ENCODE measurements around the gene XPO4. TPM values are rescaled to one million over a fixed set of nuclear protein-coding genes. Genes with fewer than 3 reads are reported as not detected.
A peak's percentile ranks its signal among the peaks of the same experiment; 100 is the strongest.

The XPO4 gene
- total RNA-seq, 4 donors from 2014 or later, result 17.1 to 24.9 (median 18.6) TPM

DNA sequence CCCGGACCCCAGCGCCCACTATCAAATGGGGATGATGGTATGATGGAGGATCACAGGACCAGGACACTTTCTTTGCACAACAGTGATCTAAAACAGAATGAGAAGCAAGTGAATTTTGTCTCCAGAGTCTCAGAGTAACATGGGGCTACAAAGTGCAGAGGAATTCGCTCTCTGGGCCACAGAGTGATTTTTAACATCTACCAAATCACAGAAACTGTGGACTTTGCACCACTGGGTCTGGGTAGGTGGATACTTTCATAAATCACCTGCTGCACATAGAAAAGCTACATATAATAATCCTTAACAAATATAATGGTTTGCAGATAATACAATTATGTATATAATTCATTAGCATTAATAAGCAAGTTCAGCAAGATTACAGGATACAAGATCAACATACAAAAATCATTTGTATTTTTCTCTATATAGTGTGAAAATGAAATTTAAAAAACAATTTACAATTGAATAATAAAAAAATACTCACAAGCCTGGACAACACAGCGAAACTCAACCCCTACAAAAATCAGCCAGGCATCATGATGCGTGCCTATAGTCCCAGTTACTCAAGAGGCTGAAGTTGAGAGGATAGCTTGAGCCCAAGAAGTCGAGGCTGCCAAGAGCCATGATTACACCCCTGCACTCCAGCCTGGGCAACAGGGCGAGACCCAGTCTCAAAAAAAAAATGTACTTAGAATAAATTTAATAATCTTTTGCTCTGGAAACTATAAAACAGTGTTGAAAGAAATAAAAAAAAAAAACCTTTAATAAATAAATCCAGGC lies 68.5 kb downstream of the XPO4 start:
- Histone ChIP-seq H3K9me3 (no peaks in the 10 kb centered on the region), H3K27me3 (no peaks in the 10 kb centered on the region), H3K4me1 (peaks cover 0 to 30% (median 4%) of the 10 kb centered on the region in 3 donors), H3K36me3 (peaks cover 0 to 55% of the 10 kb centered on the region in 2 donors), H3K4me3 (no peak overlapping the region), H3K27ac (no peak overlapping the region)
- no peak for TF ChIP-seq POLR2A (IDR thresholded peaks at IDR 0.05)
- no peak for TF ChIP-seq POLR2AphosphoS5 (IDR thresholded peaks at IDR 0.05)
- TF ChIP-seq, protein P1, sequence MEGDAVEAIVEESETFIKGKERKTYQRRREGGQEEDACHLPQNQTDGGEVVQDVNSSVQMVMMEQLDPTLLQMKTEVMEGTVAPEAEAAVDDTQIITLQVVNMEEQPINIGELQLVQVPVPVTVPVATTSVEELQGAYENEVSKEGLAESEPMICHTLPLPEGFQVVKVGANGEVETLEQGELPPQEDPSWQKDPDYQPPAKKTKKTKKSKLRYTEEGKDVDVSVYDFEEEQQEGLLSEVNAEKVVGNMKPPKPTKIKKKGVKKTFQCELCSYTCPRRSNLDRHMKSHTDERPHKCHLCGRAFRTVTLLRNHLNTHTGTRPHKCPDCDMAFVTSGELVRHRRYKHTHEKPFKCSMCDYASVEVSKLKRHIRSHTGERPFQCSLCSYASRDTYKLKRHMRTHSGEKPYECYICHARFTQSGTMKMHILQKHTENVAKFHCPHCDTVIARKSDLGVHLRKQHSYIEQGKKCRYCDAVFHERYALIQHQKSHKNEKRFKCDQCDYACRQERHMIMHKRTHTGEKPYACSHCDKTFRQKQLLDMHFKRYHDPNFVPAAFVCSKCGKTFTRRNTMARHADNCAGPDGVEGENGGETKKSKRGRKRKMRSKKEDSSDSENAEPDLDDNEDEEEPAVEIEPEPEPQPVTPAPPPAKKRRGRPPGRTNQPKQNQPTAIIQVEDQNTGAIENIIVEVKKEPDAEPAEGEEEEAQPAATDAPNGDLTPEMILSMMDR (IDR thresholded peaks at IDR 0.05), result no peak
- TF ChIP-seq EP300 (IDR thresholded peaks at IDR 0.05), result no peak
- WGBS, 2 donors (ENCODE audit: low coverage in 1 of 2), result 86 to 90% methylated on average over 4 to 7 of the region's 7 CpGs
- no peak for ATAC-seq

DNA sequence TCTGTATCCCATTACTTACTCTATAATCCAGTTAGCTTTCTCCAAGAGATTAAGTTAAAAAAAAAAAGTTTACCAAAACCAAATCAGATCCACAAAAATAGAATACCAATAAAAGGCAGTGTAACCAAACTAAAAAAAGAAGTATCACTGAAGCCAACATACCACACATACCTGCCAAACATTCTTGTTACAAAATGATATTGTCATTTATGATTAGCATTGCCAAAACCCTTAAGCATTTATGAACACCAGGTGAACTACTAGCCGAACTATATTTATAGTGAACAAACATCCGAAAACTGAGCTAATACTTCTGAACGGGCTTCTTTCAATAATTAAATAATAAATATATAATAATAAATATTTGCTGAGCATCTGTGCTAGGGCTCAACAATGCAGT lies 69.7 kb downstream of the XPO4 start:
- WGBS, 2 donors (ENCODE audit: low coverage in 1 of 2), result 41 to 74% methylated on average over 3 of the region's 3 CpGs
- Histone ChIP-seq H3K4me3 (no peak overlapping the region), H3K27ac (peak overlapping the region in 1 of 4 donors; percentile 32), H3K4me1 (peaks cover 0 to 41% (median 4%) of the 10 kb centered on the region in 3 donors), H3K27me3 (no peaks in the 10 kb centered on the region), H3K9me3 (no peaks in the 10 kb centered on the region), H3K36me3 (peaks cover 0 to 43% of the 10 kb centered on the region in 2 donors)
- ATAC-seq, result no peak
- no peak for TF ChIP-seq POLR2A (IDR thresholded peaks at IDR 0.05)
- TF ChIP-seq EP300 (IDR thresholded peaks at IDR 0.05), result no peak
- TF ChIP-seq POLR2AphosphoS5 (IDR thresholded peaks at IDR 0.05), result no peak
- TF ChIP-seq, protein P1 (IDR thresholded peaks at IDR 0.05), result no peak

DNA sequence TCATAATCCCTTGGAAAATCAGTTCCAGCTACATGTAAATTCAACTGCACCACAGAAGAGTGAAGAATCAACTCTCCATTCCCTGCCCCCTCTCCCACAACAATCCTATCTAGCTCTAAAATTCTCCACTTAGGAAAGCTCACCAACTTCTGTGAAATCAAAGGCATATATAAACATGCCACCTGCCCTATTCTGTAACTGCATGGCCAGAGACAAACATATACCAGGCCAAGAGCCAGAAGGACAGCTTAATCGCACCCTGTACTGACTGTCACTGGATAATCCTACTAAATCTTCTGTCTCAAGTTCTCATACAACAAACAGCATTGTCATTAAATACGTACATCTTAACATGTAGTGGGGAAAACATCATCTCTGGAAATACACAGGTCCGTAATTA lies 70.6 kb downstream of the XPO4 start:
- TF ChIP-seq, protein P1 (IDR thresholded peaks at IDR 0.05), result no peak
- TF ChIP-seq EP300 (IDR thresholded peaks at IDR 0.05) (no peak), POLR2A (IDR thresholded peaks at IDR 0.05) (no peak), POLR2AphosphoS5 (IDR thresholded peaks at IDR 0.05) (no peak)
- H3K9me3 ChIP-seq, result no peaks in the 10 kb centered on the region
- H3K4me3 ChIP-seq, result no peak overlapping the region
- H3K27me3 ChIP-seq, result no peaks in the 10 kb centered on the region
- peak overlapping the region in 3 of 4 donors; percentile 15 to 32 (median 22) for H3K27ac ChIP-seq
- H3K4me1 ChIP-seq, result peaks cover 0 to 50% (median 4%) of the 10 kb centered on the region in 3 donors
- no peak for ATAC-seq
- WGBS, 2 donors (ENCODE audit: low coverage in 1 of 2), result 43 to 70% methylated on average over 3 of the region's 3 CpGs
- peaks cover 0 to 34% of the 10 kb centered on the region in 2 donors for H3K36me3 ChIP-seq

DNA sequence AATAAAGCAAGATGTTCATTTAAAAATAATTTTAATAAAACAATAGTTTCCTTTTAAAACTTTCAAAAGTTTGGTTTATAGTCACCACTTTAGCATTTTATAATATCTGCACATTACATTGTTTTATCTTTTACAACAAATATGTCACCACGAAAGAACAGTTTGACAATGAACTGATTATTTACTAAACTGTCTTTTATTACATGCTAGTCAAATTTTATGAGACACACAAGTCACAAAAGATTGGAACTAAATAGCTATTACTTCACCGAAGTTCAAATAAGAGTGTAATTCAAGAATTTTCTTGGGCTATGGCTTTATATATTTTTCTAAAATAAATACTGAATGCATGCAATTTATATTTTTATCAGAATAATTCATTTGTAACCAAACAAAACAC lies 71.3 kb downstream of the XPO4 start:
- Histone ChIP-seq H3K9me3 (no peaks in the 10 kb centered on the region), H3K27me3 (no peaks in the 10 kb centered on the region), H3K4me3 (no peak overlapping the region), H3K27ac (no peak overlapping the region), H3K4me1 (peaks cover 0 to 57% (median 5%) of the 10 kb centered on the region in 3 donors), H3K36me3 (peaks cover 0 to 27% of the 10 kb centered on the region in 2 donors)
- 71 to 81% methylated on average over 2 of the region's 2 CpGs for WGBS, 2 donors (ENCODE audit: low coverage in 1 of 2)
- no peak for ATAC-seq
- TF ChIP-seq POLR2A (IDR thresholded peaks at IDR 0.05) (no peak), POLR2AphosphoS5 (IDR thresholded peaks at IDR 0.05) (no peak), EP300 (IDR thresholded peaks at IDR 0.05) (no peak)
- TF ChIP-seq, protein P1 (IDR thresholded peaks at IDR 0.05), result no peak

Measured in gastroesophageal sphincter (tissue), 4 donors.